Panc1 (cell line): ENCODE results near the gene FMN2. TPM values are rescaled to one million over a fixed set of nuclear protein-coding genes. Genes with fewer than 3 reads are reported as not detected.
A peak's percentile ranks its signal among the peaks of the same experiment; 100 is the strongest.

Experiments used
- ATAC-seq: fragments of 200-7000 bp; cut with Tn5 transposase; 2 replicates; pipeline ENCODE4 v1.9.1; 2020; ENCODE audit warnings: mild to moderate bottlenecking, moderate library complexity
- BruUV-seq: library from RNA; stranded (reverse); fragments of 400-500 nt; replicated peaks from 2 replicates; lab custom pipeline; 2021; lab: Mats Ljungman, UMichigan
- CTCF ChIA-PET: fragments of 300-600 bp; sonication (Branson Sonifier 250); formaldehyde crosslinking; loops from one replicate; lab custom pipeline; 2022; ENCODE audit warnings: antibody characterized with exemption; lab: Charles Lee
- POLR2A ChIA-PET: fragments of 300-600 bp; sonication (Branson Sonifier 250); formaldehyde crosslinking; loops from one replicate; lab custom pipeline; 2022; ENCODE audit warnings: antibody characterized with exemption; lab: Charles Lee
- DNase-seq: peaks from one replicate; pipeline ENCODE4 v3.0.0-alpha.2; 2010; ENCODE audit warnings: low read depth, low spot score
- H3K27ac ChIP-seq: 2 replicates; pipeline ENCODE4 v1.5.1; 2011; ENCODE audit warnings: mild to moderate bottlenecking, low read length, inconsistent platforms
- H3K27me3 ChIP-seq: fragments of 200-500 bp; sonication (Bioruptor generic); 2 replicates; pipeline ENCODE4 v1.6.0; 2014; ENCODE audit warnings: low read length, inconsistent platforms; ENCODE audit not compliant: control insufficient read depth, insufficient read depth
- H3K36me3 ChIP-seq: fragments of 200-500 bp; sonication (Bioruptor generic); 2 replicates; pipeline ENCODE4 v1.5.1; 2014; ENCODE audit warnings: inconsistent platforms, mild to moderate bottlenecking, low read length, moderate library complexity; ENCODE audit not compliant: control insufficient read depth, insufficient read depth
- H3K4me1 ChIP-seq: 2 replicates; pipeline ENCODE4 v1.5.1; 2011; ENCODE audit warnings: inconsistent platforms, mild to moderate bottlenecking, low read length, moderate library complexity; ENCODE audit not compliant: control insufficient read depth, insufficient read depth
- H3K4me3 ChIP-seq, 2 experiments: 2 replicates each; pipeline ENCODE4 v1.5.1; 2011 to 2012; ENCODE audit warnings: low read depth in 2 of 2, low read length in 2 of 2, mild to moderate bottlenecking in 2 of 2, inconsistent platforms in 1 of 2, moderate library complexity in 1 of 2
- H3K9me3 ChIP-seq: fragments of 200-500 bp; sonication (Bioruptor generic); 2 replicates; pipeline ENCODE4 v1.5.1; 2014; ENCODE audit warnings: low read depth, mild to moderate bottlenecking, inconsistent platforms, low read length, moderate library complexity; ENCODE audit not compliant: control insufficient read depth, insufficient read depth
- CTCF ChIP-seq: fragments of 450-650 bp; IDR thresholded peaks from 2 replicates; pipeline ENCODE4 v1.5.1; 2017; ENCODE audit warnings: mild to moderate bottlenecking
- POLR2AphosphoS5 ChIP-seq: IDR thresholded peaks from 2 replicates; pipeline ENCODE4 v1.6.1; 2012; ENCODE audit warnings: mild to moderate bottlenecking, low read depth, low read length, moderate library complexity
- SIN3A ChIP-seq: IDR thresholded peaks from 2 replicates; pipeline ENCODE4 v1.6.1; 2012; ENCODE audit warnings: low read depth, mild to moderate bottlenecking, low read length, moderate library complexity, borderline replicate concordance; ENCODE audit not compliant: insufficient read depth
- TCF7L2 ChIP-seq: IDR thresholded peaks from 2 replicates; pipeline ENCODE4 v1.6.1; 2011; ENCODE audit warnings: mild to moderate bottlenecking, low read depth, low read length, inconsistent platforms
- in situ Hi-C: cut with HindIII; loops from 2 replicates; pipeline ENCODE4 v1.10.0; 2016; ENCODE audit warnings: low sequenced_read_pairs, low pct_unique_long_range_greater_than_20kb
- intact Hi-C: fragments of 100-400 bp; cut with micrococcal nuclease; formaldehyde crosslinking; loops from one replicate; pipeline ENCODE4 v1.10.0; 2022; ENCODE audit not compliant: unreplicated experiment
- total RNA-seq: library from RNA; stranded (reverse); gene quantifications from one replicate; pipeline ENCODE4 v1.2.1, GENCODE V29; 2021; ENCODE audit not compliant: unreplicated experiment
- TF ChIP-seq, protein P1 (sequence below), 2 experiments: IDR thresholded peaks; 2 replicates each; pipeline ENCODE4 v1.6.1; 2011 to 2012; ENCODE audit warnings: low read depth in 2 of 2, control low read depth in 1 of 2, low read length in 1 of 2, mild to moderate bottlenecking in 1 of 2, moderate library complexity in 1 of 2; ENCODE audit not compliant: insufficient read depth in 1 of 2

The FMN2 gene
- total RNA-seq, 1 experiment from 2014 or later = 1.9 TPM

GRCh38 chr1:240148333-240148732 lies 56.6 kb downstream of the FMN2 start:
- Histone ChIP-seq H3K27me3 (no peaks in the 10 kb centered on the region), H3K4me1 (no peaks in the 10 kb centered on the region), H3K27ac (no peak overlapping the region), H3K36me3 (no peaks in the 10 kb centered on the region), H3K9me3 (no peaks in the 10 kb centered on the region), H3K4me3 (no peak overlapping the region)
- in situ Hi-C loops (no loop called here), intact Hi-C loops (no loop called here)
- ATAC-seq (no peak), DNase-seq (no peak)
- no TSS peak for BruUV-seq
- CTCF ChIA-PET = no interaction called here
- TF ChIP-seq, protein P1, sequence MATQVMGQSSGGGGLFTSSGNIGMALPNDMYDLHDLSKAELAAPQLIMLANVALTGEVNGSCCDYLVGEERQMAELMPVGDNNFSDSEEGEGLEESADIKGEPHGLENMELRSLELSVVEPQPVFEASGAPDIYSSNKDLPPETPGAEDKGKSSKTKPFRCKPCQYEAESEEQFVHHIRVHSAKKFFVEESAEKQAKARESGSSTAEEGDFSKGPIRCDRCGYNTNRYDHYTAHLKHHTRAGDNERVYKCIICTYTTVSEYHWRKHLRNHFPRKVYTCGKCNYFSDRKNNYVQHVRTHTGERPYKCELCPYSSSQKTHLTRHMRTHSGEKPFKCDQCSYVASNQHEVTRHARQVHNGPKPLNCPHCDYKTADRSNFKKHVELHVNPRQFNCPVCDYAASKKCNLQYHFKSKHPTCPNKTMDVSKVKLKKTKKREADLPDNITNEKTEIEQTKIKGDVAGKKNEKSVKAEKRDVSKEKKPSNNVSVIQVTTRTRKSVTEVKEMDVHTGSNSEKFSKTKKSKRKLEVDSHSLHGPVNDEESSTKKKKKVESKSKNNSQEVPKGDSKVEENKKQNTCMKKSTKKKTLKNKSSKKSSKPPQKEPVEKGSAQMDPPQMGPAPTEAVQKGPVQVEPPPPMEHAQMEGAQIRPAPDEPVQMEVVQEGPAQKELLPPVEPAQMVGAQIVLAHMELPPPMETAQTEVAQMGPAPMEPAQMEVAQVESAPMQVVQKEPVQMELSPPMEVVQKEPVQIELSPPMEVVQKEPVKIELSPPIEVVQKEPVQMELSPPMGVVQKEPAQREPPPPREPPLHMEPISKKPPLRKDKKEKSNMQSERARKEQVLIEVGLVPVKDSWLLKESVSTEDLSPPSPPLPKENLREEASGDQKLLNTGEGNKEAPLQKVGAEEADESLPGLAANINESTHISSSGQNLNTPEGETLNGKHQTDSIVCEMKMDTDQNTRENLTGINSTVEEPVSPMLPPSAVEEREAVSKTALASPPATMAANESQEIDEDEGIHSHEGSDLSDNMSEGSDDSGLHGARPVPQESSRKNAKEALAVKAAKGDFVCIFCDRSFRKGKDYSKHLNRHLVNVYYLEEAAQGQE (IDR thresholded peaks at IDR 0.05; ENCODE audit: insufficient read depth in 1 of 2, low read depth in 2 of 2, low read length in 1 of 2) = no peak
- TF ChIP-seq SIN3A = no peak
- TF ChIP-seq POLR2AphosphoS5 = no peak
- no peak for TF ChIP-seq TCF7L2
- TF ChIP-seq CTCF = no peak
- POLR2A ChIA-PET = no interaction called here

DNA sequence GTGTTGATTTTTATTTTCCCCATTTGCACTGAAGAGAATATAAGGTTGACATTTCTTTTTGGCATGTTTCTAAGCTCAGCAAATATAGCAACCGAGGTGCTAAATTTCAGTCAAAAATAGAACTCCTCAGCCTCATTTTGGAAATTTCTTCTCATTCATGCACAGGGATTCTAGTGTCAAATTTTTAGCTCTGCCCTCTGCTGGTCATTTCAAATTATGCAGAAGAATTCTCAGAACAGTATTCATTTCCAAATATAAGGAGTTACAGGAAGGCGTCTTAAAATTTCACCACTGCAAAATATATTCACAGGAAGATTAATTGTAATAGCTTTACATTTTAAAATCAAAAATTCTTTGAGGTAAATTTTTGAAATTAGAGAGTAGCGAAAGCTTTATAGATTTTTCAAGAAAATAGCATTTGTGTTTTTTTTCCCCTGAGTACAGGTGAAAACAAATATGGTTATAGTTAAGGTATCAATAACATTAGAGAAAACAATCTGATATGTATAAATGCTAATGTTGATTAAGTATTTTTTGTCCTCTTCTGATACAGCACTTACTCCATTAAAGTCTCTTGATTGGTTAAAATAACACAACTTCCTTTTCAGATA lies 57.9 kb downstream of the FMN2 start:
- Histone ChIP-seq H3K36me3 (no peaks in the 10 kb centered on the region), H3K27ac (no peak overlapping the region), H3K27me3 (no peaks in the 10 kb centered on the region), H3K4me1 (no peaks in the 10 kb centered on the region), H3K9me3 (no peaks in the 10 kb centered on the region), H3K4me3 (no peak overlapping the region)
- POLR2A ChIA-PET = no interaction called here
- DNase-seq (peak; percentile 10), ATAC-seq (no peak)
- in situ Hi-C loops (no loop called here), intact Hi-C loops (loop anchor here (1.0 kb wide), 1 partner anchor 122 kb away; no protein-coding TSS in a partner anchor)
- TF ChIP-seq POLR2AphosphoS5 (no peak), CTCF (peak; percentile 70; the same call in 1 of the 2 replicates), SIN3A (no peak), TCF7L2 (no peak)
- TF ChIP-seq, protein P1 (IDR thresholded peaks at IDR 0.05; ENCODE audit: insufficient read depth in 1 of 2, low read depth in 2 of 2, low read length in 1 of 2) = no peak
- BruUV-seq = no TSS peak
- CTCF ChIA-PET = interaction anchor here (0.8 kb wide), 1 partner anchor 122 kb away, joined by 3 read pairs; no protein-coding TSS in a partner anchor
